H1 (cell line): ENCODE measurements around the gene JTB. TPM values are rescaled to one million over a fixed set of nuclear protein-coding genes. Genes with fewer than 3 reads are reported as not detected.
A peak's percentile ranks its signal among the peaks of the same experiment; 100 is the strongest.

ENCODE experiments used
- CBX5 ChIP-seq: fragments of 300-800, 300-1000 bp; sonication (generic); IDR thresholded peaks from 2 replicates; pipeline ENCODE4 v1.7.1; 2016; ENCODE audit warnings: antibody characterized with exemption, low read length, low read depth
- PHF8 ChIP-seq: fragments of 200-600 bp; sonication (generic); conservative IDR thresholded peaks from 2 replicates; pipeline ENCODE4 v1.7.1; 2012; ENCODE audit warnings: low read depth, mild to moderate bottlenecking, inconsistent platforms, low read length, moderate library complexity
- POLR2A ChIP-seq, 2 experiments: IDR thresholded peaks; 1 replicate in 1 of 2; 2 replicates in 1 of 2; pipeline ENCODE4 v1.6.1; 2011; ENCODE audit warnings: low read depth in 2 of 2, low read length in 2 of 2, mild to moderate bottlenecking in 2 of 2; ENCODE audit errors: control extremely low read depth in 1 of 2
- POLR2AphosphoS5 ChIP-seq: IDR thresholded peaks from 2 replicates; pipeline ENCODE4 v1.6.1; 2011; ENCODE audit warnings: low read depth, low read length
- RNF2 ChIP-seq: fragments of 200-900, 300-1000 bp; sonication (generic); IDR thresholded peaks from 2 replicates; pipeline ENCODE4 v1.7.1; 2016; ENCODE audit warnings: borderline replicate concordance, low read depth, mild to moderate bottlenecking, antibody characterized with exemption, low read length; ENCODE audit not compliant: poor library complexity, severe bottlenecking; ENCODE audit errors: missing control alignments
- TAF1 ChIP-seq: IDR thresholded peaks from 2 replicates; pipeline ENCODE4 v1.6.1; 2011; ENCODE audit warnings: mild to moderate bottlenecking, low read depth, low read length
- TEAD4 ChIP-seq: IDR thresholded peaks from 2 replicates; pipeline ENCODE4 v1.6.1; 2012; ENCODE audit warnings: low read depth, low read length, inconsistent platforms, mixed read lengths
- polyA plus RNA-seq, 7 experiments: library from polyadenylated mRNA; depleted of rRNA in 3 of 7; stranded (reverse) in 5 of 7; unstranded in 2 of 7; fragments of >200 nt in 5 of 7; fragments of 200-250 nt in 2 of 7; gene quantifications; 1 replicate in 5 of 7; 2 replicates in 1 of 7; 4 replicates in 1 of 7; pipeline versions ENCODE4 v1.2.1 to v1.2.3, GENCODE V29; 2011 to 2013; ENCODE audit warnings: missing spikeins in 2 of 7, mixed read lengths in 2 of 7
- total RNA-seq: library from RNA; stranded (reverse); fragmentation: NEBNext Ultra II Directional; extraction: Animal tissue kit (Norgen Biotek cat#: 25700); gene quantifications from 2 replicates; pipeline ENCODE4 v1.2.1, GENCODE V29; 2021
- TF ChIP-seq, protein P1 (sequence below): fragments of 300-600 bp; sonication (generic); IDR thresholded peaks from 2 replicates; pipeline ENCODE4 v1.7.1; 2012; ENCODE audit warnings: low read length, moderate library complexity, mild to moderate bottlenecking, inconsistent platforms; ENCODE audit not compliant: insufficient replicate concordance
- TF ChIP-seq, protein P2 (sequence below): IDR thresholded peaks from 2 replicates; pipeline ENCODE4 v1.6.1; 2012; ENCODE audit warnings: inconsistent platforms

The JTB gene
- total and polyA plus RNA-seq, 2 of the 8 experiments (the other 6 are each of a cell fraction or from before 2014, with no cell fraction given) = 91.1 to 122 TPM

DNA sequence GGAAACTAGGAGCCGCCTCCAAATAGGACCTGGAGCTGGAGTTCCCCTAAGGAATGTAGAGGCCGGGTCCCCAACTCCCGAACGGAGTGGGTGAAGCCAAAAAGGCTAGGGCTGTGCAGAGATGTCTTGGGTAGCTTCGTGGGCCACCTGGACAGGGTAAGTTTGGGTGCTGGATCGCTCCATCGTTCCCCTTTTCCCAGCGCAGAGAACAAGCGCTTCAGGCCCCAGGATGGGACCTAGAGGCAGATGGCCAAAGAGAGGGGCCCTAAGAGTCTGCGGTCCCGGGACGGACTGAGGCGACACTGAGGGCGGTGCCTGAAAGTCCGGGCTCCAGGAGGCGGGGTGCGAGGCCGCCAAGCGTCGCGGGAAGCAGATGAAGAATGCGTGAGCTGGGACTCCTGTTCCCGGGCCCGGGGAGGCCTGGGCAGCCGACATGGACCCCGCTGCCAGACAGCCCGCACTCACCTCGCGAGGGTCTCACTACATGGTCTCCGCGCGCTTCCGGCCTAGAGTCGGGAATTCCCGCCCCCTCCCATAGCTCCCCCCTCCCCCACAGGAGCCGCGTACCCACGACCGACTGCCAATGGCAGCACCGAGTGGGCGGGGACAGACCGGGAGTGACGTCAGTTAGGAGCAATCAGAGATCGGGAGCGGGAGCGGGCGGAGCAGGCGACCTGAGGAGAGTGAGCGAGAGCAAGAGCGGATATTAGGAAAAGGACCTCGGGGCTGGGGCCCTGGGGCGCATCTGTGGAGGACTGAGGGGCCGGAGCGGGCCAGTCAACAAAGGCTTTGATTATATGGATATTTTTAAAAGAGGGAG lies 14.2 kb downstream of the JTB start, which contains the start of gene SLC39A1 (continued):
- TF ChIP-seq RNF2 (no peak), POLR2A (IDR thresholded peaks at IDR 0.05; ENCODE audit: control extremely low read depth in 1 of 2, low read depth in 2 of 2, low read length in 2 of 2) (peak; percentile 75 to 88; a peak in 2 of 3 replicates), CBX5 (no peak), PHF8 (peak; percentile 44; the same call in 1 of the 2 replicates), TEAD4 (peak; percentile 21), POLR2AphosphoS5 (peak; percentile 65; the same call in 1 of the 2 replicates), TAF1 (peak; percentile 79; the same call in 1 of the 2 replicates)
- TF ChIP-seq, protein P1, sequence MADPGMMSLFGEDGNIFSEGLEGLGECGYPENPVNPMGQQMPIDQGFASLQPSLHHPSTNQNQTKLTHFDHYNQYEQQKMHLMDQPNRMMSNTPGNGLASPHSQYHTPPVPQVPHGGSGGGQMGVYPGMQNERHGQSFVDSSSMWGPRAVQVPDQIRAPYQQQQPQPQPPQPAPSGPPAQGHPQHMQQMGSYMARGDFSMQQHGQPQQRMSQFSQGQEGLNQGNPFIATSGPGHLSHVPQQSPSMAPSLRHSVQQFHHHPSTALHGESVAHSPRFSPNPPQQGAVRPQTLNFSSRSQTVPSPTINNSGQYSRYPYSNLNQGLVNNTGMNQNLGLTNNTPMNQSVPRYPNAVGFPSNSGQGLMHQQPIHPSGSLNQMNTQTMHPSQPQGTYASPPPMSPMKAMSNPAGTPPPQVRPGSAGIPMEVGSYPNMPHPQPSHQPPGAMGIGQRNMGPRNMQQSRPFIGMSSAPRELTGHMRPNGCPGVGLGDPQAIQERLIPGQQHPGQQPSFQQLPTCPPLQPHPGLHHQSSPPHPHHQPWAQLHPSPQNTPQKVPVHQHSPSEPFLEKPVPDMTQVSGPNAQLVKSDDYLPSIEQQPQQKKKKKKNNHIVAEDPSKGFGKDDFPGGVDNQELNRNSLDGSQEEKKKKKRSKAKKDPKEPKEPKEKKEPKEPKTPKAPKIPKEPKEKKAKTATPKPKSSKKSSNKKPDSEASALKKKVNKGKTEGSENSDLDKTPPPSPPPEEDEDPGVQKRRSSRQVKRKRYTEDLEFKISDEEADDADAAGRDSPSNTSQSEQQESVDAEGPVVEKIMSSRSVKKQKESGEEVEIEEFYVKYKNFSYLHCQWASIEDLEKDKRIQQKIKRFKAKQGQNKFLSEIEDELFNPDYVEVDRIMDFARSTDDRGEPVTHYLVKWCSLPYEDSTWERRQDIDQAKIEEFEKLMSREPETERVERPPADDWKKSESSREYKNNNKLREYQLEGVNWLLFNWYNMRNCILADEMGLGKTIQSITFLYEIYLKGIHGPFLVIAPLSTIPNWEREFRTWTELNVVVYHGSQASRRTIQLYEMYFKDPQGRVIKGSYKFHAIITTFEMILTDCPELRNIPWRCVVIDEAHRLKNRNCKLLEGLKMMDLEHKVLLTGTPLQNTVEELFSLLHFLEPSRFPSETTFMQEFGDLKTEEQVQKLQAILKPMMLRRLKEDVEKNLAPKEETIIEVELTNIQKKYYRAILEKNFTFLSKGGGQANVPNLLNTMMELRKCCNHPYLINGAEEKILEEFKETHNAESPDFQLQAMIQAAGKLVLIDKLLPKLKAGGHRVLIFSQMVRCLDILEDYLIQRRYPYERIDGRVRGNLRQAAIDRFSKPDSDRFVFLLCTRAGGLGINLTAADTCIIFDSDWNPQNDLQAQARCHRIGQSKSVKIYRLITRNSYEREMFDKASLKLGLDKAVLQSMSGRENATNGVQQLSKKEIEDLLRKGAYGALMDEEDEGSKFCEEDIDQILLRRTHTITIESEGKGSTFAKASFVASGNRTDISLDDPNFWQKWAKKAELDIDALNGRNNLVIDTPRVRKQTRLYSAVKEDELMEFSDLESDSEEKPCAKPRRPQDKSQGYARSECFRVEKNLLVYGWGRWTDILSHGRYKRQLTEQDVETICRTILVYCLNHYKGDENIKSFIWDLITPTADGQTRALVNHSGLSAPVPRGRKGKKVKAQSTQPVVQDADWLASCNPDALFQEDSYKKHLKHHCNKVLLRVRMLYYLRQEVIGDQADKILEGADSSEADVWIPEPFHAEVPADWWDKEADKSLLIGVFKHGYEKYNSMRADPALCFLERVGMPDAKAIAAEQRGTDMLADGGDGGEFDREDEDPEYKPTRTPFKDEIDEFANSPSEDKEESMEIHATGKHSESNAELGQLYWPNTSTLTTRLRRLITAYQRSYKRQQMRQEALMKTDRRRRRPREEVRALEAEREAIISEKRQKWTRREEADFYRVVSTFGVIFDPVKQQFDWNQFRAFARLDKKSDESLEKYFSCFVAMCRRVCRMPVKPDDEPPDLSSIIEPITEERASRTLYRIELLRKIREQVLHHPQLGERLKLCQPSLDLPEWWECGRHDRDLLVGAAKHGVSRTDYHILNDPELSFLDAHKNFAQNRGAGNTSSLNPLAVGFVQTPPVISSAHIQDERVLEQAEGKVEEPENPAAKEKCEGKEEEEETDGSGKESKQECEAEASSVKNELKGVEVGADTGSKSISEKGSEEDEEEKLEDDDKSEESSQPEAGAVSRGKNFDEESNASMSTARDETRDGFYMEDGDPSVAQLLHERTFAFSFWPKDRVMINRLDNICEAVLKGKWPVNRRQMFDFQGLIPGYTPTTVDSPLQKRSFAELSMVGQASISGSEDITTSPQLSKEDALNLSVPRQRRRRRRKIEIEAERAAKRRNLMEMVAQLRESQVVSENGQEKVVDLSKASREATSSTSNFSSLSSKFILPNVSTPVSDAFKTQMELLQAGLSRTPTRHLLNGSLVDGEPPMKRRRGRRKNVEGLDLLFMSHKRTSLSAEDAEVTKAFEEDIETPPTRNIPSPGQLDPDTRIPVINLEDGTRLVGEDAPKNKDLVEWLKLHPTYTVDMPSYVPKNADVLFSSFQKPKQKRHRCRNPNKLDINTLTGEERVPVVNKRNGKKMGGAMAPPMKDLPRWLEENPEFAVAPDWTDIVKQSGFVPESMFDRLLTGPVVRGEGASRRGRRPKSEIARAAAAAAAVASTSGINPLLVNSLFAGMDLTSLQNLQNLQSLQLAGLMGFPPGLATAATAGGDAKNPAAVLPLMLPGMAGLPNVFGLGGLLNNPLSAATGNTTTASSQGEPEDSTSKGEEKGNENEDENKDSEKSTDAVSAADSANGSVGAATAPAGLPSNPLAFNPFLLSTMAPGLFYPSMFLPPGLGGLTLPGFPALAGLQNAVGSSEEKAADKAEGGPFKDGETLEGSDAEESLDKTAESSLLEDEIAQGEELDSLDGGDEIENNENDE = no peak
- TF ChIP-seq, protein P2, sequence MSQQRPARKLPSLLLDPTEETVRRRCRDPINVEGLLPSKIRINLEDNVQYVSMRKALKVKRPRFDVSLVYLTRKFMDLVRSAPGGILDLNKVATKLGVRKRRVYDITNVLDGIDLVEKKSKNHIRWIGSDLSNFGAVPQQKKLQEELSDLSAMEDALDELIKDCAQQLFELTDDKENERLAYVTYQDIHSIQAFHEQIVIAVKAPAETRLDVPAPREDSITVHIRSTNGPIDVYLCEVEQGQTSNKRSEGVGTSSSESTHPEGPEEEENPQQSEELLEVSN = peak; percentile 11; the same call in 1 of the 2 replicates
